Measurements from ENCODE around the gene MRLN.

The MRLN gene

GRCh38 chr10:59713196-59713821, 39.9 kb downstream of the MRLN start:
- no peak for DNase-seq

GRCh38 chr10:59711871-59712494, 41.3 kb downstream of the MRLN start:
- in situ Hi-C loops (cut with HindIII; ENCODE audit: low pct_ligation_motif_present, low pct_unique_long_range_greater_than_20kb, low sequenced_read_pairs): no loop called here
- DNase-seq: no peak

More at GRCh38 chr10:59713196-59713821, 39.9 kb downstream of the MRLN start:
- in situ Hi-C loops (cut with HindIII; ENCODE audit: low pct_ligation_motif_present, low pct_unique_long_range_greater_than_20kb, low sequenced_read_pairs): no loop called here

GRCh38 chr10:59709395-59710125, 43.7 kb downstream of the MRLN start, which contains the start of gene SLC16A9:
SLC16A9 (minus strand) TSS chr10:59709850; CDS start chr10:59684291, 25,559 bp downstream.
- DNase-seq: peak; percentile 62
- in situ Hi-C loops (cut with HindIII; ENCODE audit: low pct_ligation_motif_present, low pct_unique_long_range_greater_than_20kb, low sequenced_read_pairs): no loop called here

- DNase-seq: peak; percentile 39
- in situ Hi-C loops (cut with HindIII; ENCODE audit: low pct_ligation_motif_present, low pct_unique_long_range_greater_than_20kb, low sequenced_read_pairs): no loop called here
Measured at GRCh38 chr10:59708816-59709394, 44.4 kb downstream of the MRLN start.

GRCh38 chr10:59706851-59707797, 46.1 kb downstream of the MRLN start:
- in situ Hi-C loops (cut with HindIII; ENCODE audit: low pct_ligation_motif_present, low pct_unique_long_range_greater_than_20kb, low sequenced_read_pairs): no loop called here
- no peak for DNase-seq

GRCh38 chr10:59705931-59706330, 47.3 kb downstream of the MRLN start:
- in situ Hi-C loops (cut with HindIII; ENCODE audit: low pct_ligation_motif_present, low pct_unique_long_range_greater_than_20kb, low sequenced_read_pairs): no loop called here
- DNase-seq: no peak

GRCh38 chr10:59704630-59705029, 48.6 kb downstream of the MRLN start:
- no peak for DNase-seq
- in situ Hi-C loops (cut with HindIII; ENCODE audit: low pct_ligation_motif_present, low pct_unique_long_range_greater_than_20kb, low sequenced_read_pairs): no loop called here

- no peak for DNase-seq
- in situ Hi-C loops (cut with HindIII; ENCODE audit: low pct_ligation_motif_present, low pct_unique_long_range_greater_than_20kb, low sequenced_read_pairs): no loop called here
Measured at GRCh38 chr10:59702347-59702746, 50.9 kb downstream of the MRLN start.

- in situ Hi-C loops (cut with HindIII; ENCODE audit: low pct_ligation_motif_present, low pct_unique_long_range_greater_than_20kb, low sequenced_read_pairs): no loop called here
Measured at GRCh38 chr10:59700709-59701108, 52.5 kb downstream of the MRLN start.

GRCh38 chr10:59698326-59698725, 54.9 kb downstream of the MRLN start:
- in situ Hi-C loops (cut with HindIII; ENCODE audit: low pct_ligation_motif_present, low pct_unique_long_range_greater_than_20kb, low sequenced_read_pairs): no loop called here
- no peak for DNase-seq

More at GRCh38 chr10:59700709-59701108, 52.5 kb downstream of the MRLN start:
- DNase-seq: no peak

GRCh38 chr10:59695637-59696036, 57.6 kb downstream of the MRLN start:
- in situ Hi-C loops (cut with HindIII; ENCODE audit: low pct_ligation_motif_present, low pct_unique_long_range_greater_than_20kb, low sequenced_read_pairs): no loop called here
- DNase-seq: no peak

GRCh38 chr10:59694936-59695335, 58.3 kb downstream of the MRLN start:
- in situ Hi-C loops (cut with HindIII; ENCODE audit: low pct_ligation_motif_present, low pct_unique_long_range_greater_than_20kb, low sequenced_read_pairs): no loop called here

GRCh38 chr10:59692113-59692512, 61.1 kb downstream of the MRLN start:
- in situ Hi-C loops (cut with HindIII; ENCODE audit: low pct_ligation_motif_present, low pct_unique_long_range_greater_than_20kb, low sequenced_read_pairs): no loop called here
- no peak for DNase-seq

More at GRCh38 chr10:59694936-59695335, 58.3 kb downstream of the MRLN start:
- DNase-seq: no peak

GRCh38 chr10:59688921-59689351, 64.3 kb downstream of the MRLN start:
- DNase-seq: no peak
- in situ Hi-C loops (cut with HindIII; ENCODE audit: low pct_ligation_motif_present, low pct_unique_long_range_greater_than_20kb, low sequenced_read_pairs): no loop called here

GRCh38 chr10:59687657-59688056, 65.6 kb downstream of the MRLN start:
- in situ Hi-C loops (cut with HindIII; ENCODE audit: low pct_ligation_motif_present, low pct_unique_long_range_greater_than_20kb, low sequenced_read_pairs): no loop called here
- DNase-seq: no peak

Data from ACHN (cell line).